Measurements from ENCODE around the gene CSRP1. TPM values are rescaled to one million over a fixed set of nuclear protein-coding genes. Genes with fewer than 3 reads are reported as not detected.

Gene CSRP1
- total and polyA plus RNA-seq, 2 of the 13 experiments (the other 11 are each of a cell fraction or from before 2014, with no cell fraction given): 17.7 to 68.9 TPM

- TF ChIP-seq AKNA (CRISPR knock-in tag; IDR thresholded peaks at IDR 0.05; ENCODE audit: borderline replicate concordance) (no peak), STAG1 (CRISPR knock-in tag; IDR thresholded peaks at IDR 0.05) (peak; percentile 72), GABPA (IDR thresholded peaks at IDR 0.05; ENCODE audit: low read depth, low read length) (no peak), GABPA (CRISPR knock-in tag; IDR thresholded peaks at IDR 0.05; ENCODE audit: low read depth) (peak; percentile 27; the same call in 1 of the 2 replicates), IRF9 (CRISPR knock-in tag; IDR thresholded peaks at IDR 0.05; ENCODE audit: borderline replicate concordance) (no peak), HNRNPL (IDR thresholded peaks at IDR 0.05; ENCODE audit: low read depth, low read length) (0 out of 2 replicates have a peak, but pooled peaks have one; percentile 49), FOXK2 (IDR thresholded peaks at IDR 0.05) (no peak), ARNT (IDR thresholded peaks at IDR 0.05) (no peak), ZNF44 (CRISPR knock-in tag; IDR thresholded peaks at IDR 0.05) (no peak), SALL1 (CRISPR knock-in tag; IDR thresholded peaks at IDR 0.05) (peak; percentile 36; the same call in 1 of the 2 replicates), PAXIP1 (CRISPR knock-in tag; conservative IDR thresholded peaks at IDR 0.05) (no peak), FOSL2 (CRISPR knock-in tag; IDR thresholded peaks at IDR 0.05) (peak; percentile 43; the same call in 1 of the 2 replicates), HNF4A (CRISPR knock-in tag; IDR thresholded peaks at IDR 0.05) (0 out of 2 replicates have a peak, but pooled peaks have one; percentile 8), SAP130 (CRISPR knock-in tag; IDR thresholded peaks at IDR 0.05; ENCODE audit: low read depth) (0 out of 2 replicates have a peak, but pooled peaks have one; percentile 15), ZBTB7B (CRISPR knock-in tag; IDR thresholded peaks at IDR 0.05) (no peak), ZFP90 (CRISPR knock-in tag; IDR thresholded peaks at IDR 0.05; ENCODE audit: borderline replicate concordance) (0 out of 2 replicates have a peak, but pooled peaks have one; percentile 32), KDM2A (CRISPR knock-in tag; IDR thresholded peaks at IDR 0.05; ENCODE audit: borderline replicate concordance, low read depth) (peak; percentile 49; the same call in 1 of the 2 replicates), RAD21 (CRISPR knock-in tag; IDR thresholded peaks at IDR 0.05) (peak; percentile 70)
Measured at GRCh38 chr1:201447903-201448871, 58.7 kb downstream of the CSRP1 start (continued).
